Thyroid gland (tissue), 4 donors: ENCODE measurements around the gene TMEM221.

Experiments
- CTCF ChIP-seq, 6 experiments: fragments of 200-600 bp in 3 of 6; fragments of 450-650 bp in 3 of 6; sonication (generic) in 3 of 6; IDR thresholded peaks; one replicate each; pipeline ENCODE4 v1.5.1; 2016 to 2019; ENCODE audit warnings: antibody characterized with exemption in 6 of 6, mild to moderate bottlenecking in 2 of 6, inconsistent platforms in 1 of 6, moderate library complexity in 1 of 6
- POLR2A ChIP-seq, 2 donors: fragments of 450-650 bp; IDR thresholded peaks; one replicate each; pipeline ENCODE4 v1.6.1; 2017; ENCODE audit warnings: antibody characterized with exemption in 2 of 2, mild to moderate bottlenecking in 2 of 2, moderate library complexity in 1 of 2

- no peak for TF ChIP-seq CTCF (IDR thresholded peaks at IDR 0.05)
- no peak for TF ChIP-seq POLR2A (IDR thresholded peaks at IDR 0.05)
Measured at GRCh38 chr19:17488593-17489391, 40.3 kb upstream of the TMEM221 start.
